ENCODE data around the gene KCNK4. TPM values are rescaled to one million over a fixed set of nuclear protein-coding genes. Genes with fewer than 3 reads are reported as not detected.

The KCNK4 gene
- total and polyA plus RNA-seq, 4 donors = 0.09 TPM; not detected in 3

GRCh38 chr11:64288353-64288750, 2.8 kb upstream of the KCNK4 start:
- H3K9ac ChIP-seq (ENCODE audit: insufficient read depth in 1 of 2, low read length in 2 of 2) = no peak overlapping the region
- DNase-seq (no peak), ATAC-seq (ENCODE audit: insufficient read depth, low FRiP score) (no peak)
- no peak overlapping the region for H3K4me3 ChIP-seq
- H3K9me3 ChIP-seq (ENCODE audit: control insufficient read depth in 4 of 4, insufficient read depth in 3 of 4, low read length in 3 of 4) = peaks cover 0 to 5% (median 0%) of the 10 kb centered on the region in 4 donors
- 91 to 92% methylated on average over 8 to 9 of the region's 9 CpGs for WGBS, 2 donors
- peaks cover 0 to 22% (median 16%) of the 10 kb centered on the region in 3 donors for H3K27me3 ChIP-seq (ENCODE audit: control insufficient read depth in 3 of 3, insufficient read depth in 3 of 3, low read length in 2 of 3)
- H3K27ac ChIP-seq (ENCODE audit: low read depth in 1 of 2, low read length in 1 of 2) = no peak overlapping the region
- peaks cover 0 to 3% (median 0%) of the 10 kb centered on the region in 4 donors for H3K36me3 ChIP-seq (ENCODE audit: control insufficient read depth in 4 of 4, insufficient read depth in 4 of 4, low read length in 4 of 4)
- TF ChIP-seq CTCF (IDR thresholded peaks at IDR 0.05; ENCODE audit: control extremely low read depth, extremely low read depth) = no peak
- H3K4me1 ChIP-seq (ENCODE audit: control insufficient read depth in 5 of 5, insufficient read depth in 5 of 5, low read length in 5 of 5) = peaks cover 0 to 29% (median 0%) of the 10 kb centered on the region in 5 donors

- ATAC-seq (ENCODE audit: insufficient read depth, low FRiP score) (no peak), DNase-seq (no peak)
- Histone ChIP-seq H3K4me1 (ENCODE audit: control insufficient read depth in 5 of 5, insufficient read depth in 5 of 5, low read length in 5 of 5) (peaks cover 0 to 22% (median 0%) of the 10 kb centered on the region in 5 donors), H3K27ac (ENCODE audit: low read depth in 1 of 2, low read length in 1 of 2) (no peak overlapping the region), H3K36me3 (ENCODE audit: control insufficient read depth in 4 of 4, insufficient read depth in 4 of 4, low read length in 4 of 4) (peaks cover 0 to 3% (median 0%) of the 10 kb centered on the region in 4 donors), H3K9me3 (ENCODE audit: control insufficient read depth in 4 of 4, insufficient read depth in 3 of 4, low read length in 3 of 4) (peaks cover 0 to 5% (median 0%) of the 10 kb centered on the region in 4 donors), H3K9ac (ENCODE audit: insufficient read depth in 1 of 2, low read length in 2 of 2) (no peak overlapping the region), H3K27me3 (ENCODE audit: control insufficient read depth in 3 of 3, insufficient read depth in 3 of 3, low read length in 2 of 3) (peaks cover 0 to 28% (median 21%) of the 10 kb centered on the region in 3 donors), H3K4me3 (no peak overlapping the region)
- no peak for TF ChIP-seq CTCF (IDR thresholded peaks at IDR 0.05; ENCODE audit: control extremely low read depth, extremely low read depth)
- WGBS, 2 donors = 93 to 98% methylated on average over 13 of the region's 13 CpGs
Measured at GRCh38 chr11:64289002-64289564, 2.0 kb upstream of the KCNK4 start.

- H3K4me3 ChIP-seq = no peak overlapping the region
Measured at GRCh38 chr11:64290352-64291261, 495 bp upstream of the KCNK4 start.

More at GRCh38 chr11:64290352-64291261, 495 bp upstream of the KCNK4 start:
- no peak for DNase-seq
- no peak for ATAC-seq (ENCODE audit: insufficient read depth, low FRiP score)
- peaks cover 0 to 42% (median 32%) of the 10 kb centered on the region in 3 donors for H3K27me3 ChIP-seq (ENCODE audit: control insufficient read depth in 3 of 3, insufficient read depth in 3 of 3, low read length in 2 of 3)
- TF ChIP-seq CTCF (IDR thresholded peaks at IDR 0.05; ENCODE audit: control extremely low read depth, extremely low read depth) = no peak
- H3K9ac ChIP-seq (ENCODE audit: insufficient read depth in 1 of 2, low read length in 2 of 2) = no peak overlapping the region
- H3K4me1 ChIP-seq (ENCODE audit: control insufficient read depth in 5 of 5, insufficient read depth in 5 of 5, low read length in 5 of 5) = peaks cover 0 to 19% (median 0%) of the 10 kb centered on the region in 5 donors
- WGBS, 2 donors = 48 to 56% methylated on average over 10 of the region's 10 CpGs
- H3K9me3 ChIP-seq (ENCODE audit: control insufficient read depth in 4 of 4, insufficient read depth in 3 of 4, low read length in 3 of 4) = peaks cover 0 to 5% (median 0%) of the 10 kb centered on the region in 4 donors
- H3K27ac ChIP-seq (ENCODE audit: low read depth in 1 of 2, low read length in 1 of 2) = no peak overlapping the region
- H3K36me3 ChIP-seq (ENCODE audit: control insufficient read depth in 4 of 4, insufficient read depth in 4 of 4, low read length in 4 of 4) = peaks cover 0 to 3% (median 0%) of the 10 kb centered on the region in 4 donors

Measured in lung (tissue), 12 donors.